GM12878 (cell line): Measurements from ENCODE around the gene SP8. TPM values are rescaled to one million over a fixed set of nuclear protein-coding genes. Genes with fewer than 3 reads are reported as not detected.

Experiments used
- ATAC-seq: fragments of 200-7000 bp; cut with Tn5 transposase; 3 replicates; pipeline ENCODE4 v1.9.1; 2020; ENCODE audit warnings: mild to moderate bottlenecking, moderate library complexity
- BruUV-seq: library from RNA; stranded (reverse); fragments of 400-500 nt; replicated peaks from 2 replicates; lab custom pipeline; 2021; lab: Mats Ljungman, UMichigan
- CTCF ChIA-PET: fragments of 300-600 bp; sonication (Branson Sonifier 250); formaldehyde crosslinking; extraction: SDS; loops from one replicate; lab custom pipeline; 2021; ENCODE audit warnings: inconsistent platforms; lab: Yijun Ruan, JAX
- POLR2A ChIA-PET: fragments of 350-600 bp; formaldehyde crosslinking; extraction: SDS; loops from one replicate; lab custom pipeline; 2021; ENCODE audit warnings: inconsistent platforms; lab: Charles Lee
- RAD21 ChIA-PET: fragments of 300-600 bp; sonication (Branson Sonifier 250); formaldehyde crosslinking; loops from one replicate; lab custom pipeline; 2023; ENCODE audit warnings: antibody characterized with exemption; ENCODE audit not compliant: unreplicated experiment; lab: Charles Lee
- SMC1A ChIA-PET: fragments of 300-600 bp; sonication (Branson Sonifier 250); formaldehyde crosslinking; loops from one replicate; lab custom pipeline; 2023; ENCODE audit not compliant: unreplicated experiment, uncharacterized antibody; lab: Charles Lee
- DNase-seq: peaks from one replicate; pipeline ENCODE4 v3.0.0-alpha.2; 2011; ENCODE audit warnings: low read depth, low spot score
- FAIRE-seq: peaks from 3 replicates; lab custom pipeline; 2011; peaks lifted over from hg19 to GRCh38; lab: Jason Lieb, UNC
- H2AFZ ChIP-seq: 2 replicates; pipeline ENCODE4 v1.6.0; 2011; ENCODE audit warnings: low read depth, low read length, control low read depth; ENCODE audit not compliant: control insufficient read depth
- H3K27ac ChIP-seq: 2 replicates; pipeline ENCODE4 v1.5.1; 2011; ENCODE audit warnings: control low read depth; ENCODE audit not compliant: control insufficient read depth, insufficient read depth
- H3K27me3 ChIP-seq, 2 experiments: replicated peaks in 1 of 2; 2 replicates each; pipeline versions ENCODE4 v1.6.0 to v1.6.1; 2011; ENCODE audit warnings: low read length in 1 of 2; ENCODE audit not compliant: control insufficient read depth in 2 of 2, insufficient read depth in 2 of 2
- H3K36me3 ChIP-seq, 2 experiments: 2 replicates each; pipeline ENCODE4 v1.5.1; 2011; ENCODE audit warnings: low read length in 1 of 2; ENCODE audit not compliant: control insufficient read depth in 2 of 2, insufficient read depth in 2 of 2
- H3K4me1 ChIP-seq: 2 replicates; pipeline ENCODE4 v1.6.1; 2011; ENCODE audit warnings: mild to moderate bottlenecking, low read length, moderate library complexity, mixed read lengths; ENCODE audit not compliant: control insufficient read depth, insufficient read depth
- H3K4me2 ChIP-seq: 2 replicates; pipeline ENCODE4 v1.6.0; 2011; ENCODE audit warnings: control low read depth; ENCODE audit not compliant: control insufficient read depth, insufficient read depth
- H3K4me3 ChIP-seq: fragments of 200-600 bp; sonication (generic); 2 replicates; pipeline ENCODE4 v1.5.1; 2016
- H3K79me2 ChIP-seq: 2 replicates; pipeline ENCODE4 v1.6.0; 2011; ENCODE audit warnings: low read length; ENCODE audit not compliant: control insufficient read depth, insufficient read depth
- H3K9ac ChIP-seq: 2 replicates; pipeline ENCODE4 v1.8.0; 2011; ENCODE audit warnings: low read length, control low read depth, mixed read lengths; ENCODE audit not compliant: control insufficient read depth, insufficient read depth
- H3K9me3 ChIP-seq: replicated peaks from 3 replicates; pipeline ENCODE4 v1.5.1; 2011; ENCODE audit warnings: mild to moderate bottlenecking, low read length; ENCODE audit not compliant: control insufficient read depth, insufficient read depth
- H4K20me1 ChIP-seq: 2 replicates; pipeline ENCODE4 v1.6.0; 2011; ENCODE audit not compliant: control insufficient read depth, insufficient read depth
- CREB1 ChIP-seq: IDR thresholded peaks from 2 replicates; pipeline ENCODE4 v1.6.1; 2012; ENCODE audit warnings: low read depth, mild to moderate bottlenecking, inconsistent platforms
- PAX8 ChIP-seq: fragments of 450-650 bp; IDR thresholded peaks from 2 replicates; pipeline ENCODE4 v1.6.1; 2017; ENCODE audit warnings: mild to moderate bottlenecking, moderate library complexity
- POU2F2 ChIP-seq: IDR thresholded peaks from 3 replicates; pipeline ENCODE4 v1.6.1; 2011; ENCODE audit warnings: low read depth, mild to moderate bottlenecking, low read length, borderline replicate concordance
- PRDM15 ChIP-seq: fragments of 450-650 bp; formaldehyde crosslinking; IDR thresholded peaks from 2 replicates; pipeline ENCODE4 v1.4.0; 2020; ENCODE audit warnings: mild to moderate bottlenecking, moderate library complexity
- RELA ChIP-seq: fragments of 450-650 bp; IDR thresholded peaks from 2 replicates; pipeline ENCODE4 v1.8.0; 2014; ENCODE audit warnings: borderline replicate concordance; ENCODE audit not compliant: partially characterized antibody
- RUNX3 ChIP-seq: IDR thresholded peaks from 2 replicates; pipeline ENCODE4 v1.6.1; 2012; ENCODE audit warnings: low read length, inconsistent platforms
- SUZ12 ChIP-seq: fragments of 200-600 bp; sonication (generic); IDR thresholded peaks from one replicate; pipeline ENCODE4 v1.6.1; 2018; ENCODE audit warnings: antibody characterized with exemption, mild to moderate bottlenecking; ENCODE audit not compliant: unreplicated experiment
- in situ Hi-C: fragments of 300-500 bp; cut with MboI; formaldehyde crosslinking; loops from 9 replicates; pipeline ENCODE4 v1.14.3; 2018; ENCODE audit warnings: mixed read lengths
- intact Hi-C: fragments of 100-400 bp; cut with micrococcal nuclease; formaldehyde crosslinking; loops from one replicate; pipeline ENCODE4 v1.14.2; 2022; ENCODE audit not compliant: unreplicated experiment
- polyA plus RNA-seq, 11 experiments: library from polyadenylated mRNA; depleted of rRNA in 4 of 11; unstranded in 6 of 11; stranded (reverse) in 5 of 11; fragments of >200 nt; fragmentation: Nextera tagmentation in 4 of 11; fragmentation: Illumina TruSeq in 1 of 11; extraction: Ambion mirVana in 4 of 11; extraction: Trizol in 1 of 11; gene quantifications; 1 replicate in 1 of 11; 2 replicates in 10 of 11; pipeline versions ENCODE4 v1.2.1 to v1.2.3, GENCODE V29; 2011 to 2016; ENCODE audit warnings: inconsistent platforms in 2 of 11, missing spikeins in 2 of 11, low read depth in 1 of 11
- total RNA-seq, 4 experiments: library from RNA; depleted of rRNA in 3 of 4; stranded (reverse); fragments of >200 nt in 3 of 4; fragmentation: Illumina TruSeq in 1 of 4; extraction: Trizol in 1 of 4; gene quantifications; 2 replicates each; pipeline versions ENCODE4 v1.2.1 to v1.2.3, GENCODE V29; 2013 to 2021
- TF ChIP-seq, protein P1 (sequence below), 3 experiments: IDR thresholded peaks in 2 of 3; conservative IDR thresholded peaks in 1 of 3; 2 replicates each; pipeline ENCODE4 v1.5.1; 2011; ENCODE audit warnings: low read depth in 3 of 3, low read length in 3 of 3, mild to moderate bottlenecking in 3 of 3, control low read depth in 2 of 3, moderate library complexity in 2 of 3, inconsistent platforms in 1 of 3, mixed read lengths in 1 of 3; ENCODE audit not compliant: control insufficient read depth in 2 of 3, insufficient read depth in 1 of 3; ENCODE audit errors: extremely low read depth in 1 of 3

SP8 gene
- total and polyA plus RNA-seq, 10 of the 15 experiments (the other 5 are each of a cell fraction or from before 2014, with no cell fraction given) = not detected

DNA sequence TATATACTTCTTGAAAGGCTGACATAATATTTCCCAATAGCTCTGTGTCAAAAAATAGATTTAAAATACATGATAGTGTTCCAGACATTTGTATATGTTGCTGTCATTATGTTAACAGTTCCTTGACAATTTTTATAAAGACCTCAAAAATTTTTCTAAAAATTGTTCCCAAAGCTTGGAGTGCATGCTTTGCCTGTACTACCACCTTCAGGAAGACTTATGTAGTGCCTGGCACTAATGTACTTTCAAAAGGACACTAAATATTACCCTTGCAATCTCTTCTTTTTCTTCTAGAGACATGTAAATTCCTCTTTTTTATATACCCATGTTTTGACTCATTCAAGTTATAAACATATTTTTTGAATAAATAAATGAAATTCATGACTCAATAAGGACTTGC, 48.0 kb upstream of the SP8 start:
- ChIA-PET POLR2A (interaction anchor here (0.7 kb wide), 1 partner anchor 10 kb away, joined by 4 read pairs; no protein-coding TSS in a partner anchor), RAD21 (interaction anchor here (1.1 kb wide), 1 partner anchor 37 kb away, joined by 4 read pairs; no protein-coding TSS in a partner anchor), CTCF (interaction anchor here (1.0 to 1.4 kb wide), 2 partner anchors 58 to 419 kb away, joined by 4 read pairs; no protein-coding TSS in a partner anchor), SMC1A (interaction anchor here (1.5 kb wide), 1 partner anchor 419 kb away, joined by 4 read pairs; no protein-coding TSS in a partner anchor)
- intact Hi-C loops = no loop called here
- no peaks in the 10 kb centered on the region for H3K36me3 ChIP-seq
- no peaks in the 10 kb centered on the region for H3K27me3 ChIP-seq
- H3K79me2 ChIP-seq = no peaks in the 10 kb centered on the region
- H3K9ac ChIP-seq = no peak overlapping the region
- TF ChIP-seq, protein P1, sequence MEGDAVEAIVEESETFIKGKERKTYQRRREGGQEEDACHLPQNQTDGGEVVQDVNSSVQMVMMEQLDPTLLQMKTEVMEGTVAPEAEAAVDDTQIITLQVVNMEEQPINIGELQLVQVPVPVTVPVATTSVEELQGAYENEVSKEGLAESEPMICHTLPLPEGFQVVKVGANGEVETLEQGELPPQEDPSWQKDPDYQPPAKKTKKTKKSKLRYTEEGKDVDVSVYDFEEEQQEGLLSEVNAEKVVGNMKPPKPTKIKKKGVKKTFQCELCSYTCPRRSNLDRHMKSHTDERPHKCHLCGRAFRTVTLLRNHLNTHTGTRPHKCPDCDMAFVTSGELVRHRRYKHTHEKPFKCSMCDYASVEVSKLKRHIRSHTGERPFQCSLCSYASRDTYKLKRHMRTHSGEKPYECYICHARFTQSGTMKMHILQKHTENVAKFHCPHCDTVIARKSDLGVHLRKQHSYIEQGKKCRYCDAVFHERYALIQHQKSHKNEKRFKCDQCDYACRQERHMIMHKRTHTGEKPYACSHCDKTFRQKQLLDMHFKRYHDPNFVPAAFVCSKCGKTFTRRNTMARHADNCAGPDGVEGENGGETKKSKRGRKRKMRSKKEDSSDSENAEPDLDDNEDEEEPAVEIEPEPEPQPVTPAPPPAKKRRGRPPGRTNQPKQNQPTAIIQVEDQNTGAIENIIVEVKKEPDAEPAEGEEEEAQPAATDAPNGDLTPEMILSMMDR (IDR thresholded peaks at IDR 0.05 in 2 of 3, conservative IDR thresholded peaks at IDR 0.05 in 1 of 3; ENCODE audit: control insufficient read depth in 2 of 3, extremely low read depth in 1 of 3, insufficient read depth in 1 of 3, low read depth in 3 of 3, low read length in 3 of 3) = peak in 2 of 3 experiments; percentile 11 to 38; a peak in 2 of 6 replicates
- no peak for TF ChIP-seq PAX8
- ATAC-seq = 0 out of 3 replicates have a peak, but pooled peaks have one; percentile 34
- H3K4me2 ChIP-seq = no peak overlapping the region
- no peak overlapping the region for H2AFZ ChIP-seq
- BruUV-seq = no TSS peak
- in situ Hi-C loops = no loop called here
- no peaks in the 10 kb centered on the region for H3K9me3 ChIP-seq
- no peaks in the 10 kb centered on the region for H3K4me1 ChIP-seq
- FAIRE-seq = no peak
- DNase-seq = no peak
- H4K20me1 ChIP-seq = no peaks in the 10 kb centered on the region
- no peak overlapping the region for H3K4me3 ChIP-seq
- no peak overlapping the region for H3K27ac ChIP-seq

- FAIRE-seq = no peak
- Histone ChIP-seq H3K36me3 (no peaks in the 10 kb centered on the region), H3K27me3 (no peaks in the 10 kb centered on the region; a peak in 1 of 4 replicates), H3K79me2 (no peaks in the 10 kb centered on the region), H3K9ac (no peak overlapping the region), H3K4me2 (no peak overlapping the region), H3K4me3 (no peak overlapping the region), H3K27ac (no peak overlapping the region), H4K20me1 (no peaks in the 10 kb centered on the region), H2AFZ (no peak overlapping the region), H3K9me3 (no peaks in the 10 kb centered on the region), H3K4me1 (no peaks in the 10 kb centered on the region)
- POLR2A ChIA-PET = interaction anchor here (0.8 kb wide), 1 partner anchor 35 kb away, joined by 3 read pairs; no protein-coding TSS in a partner anchor
- TF ChIP-seq RUNX3 (no peak), CREB1 (no peak), POU2F2 (no peak), PRDM15 (CRISPR knock-in tag) (no peak), RELA (no peak), SUZ12 (no peak)
- SMC1A ChIA-PET = interaction anchor here (1.4 kb wide), 1 partner anchor 516 kb away, joined by 3 read pairs; no protein-coding TSS in a partner anchor
- intact Hi-C loops (no loop called here), in situ Hi-C loops (no loop called here)
- CTCF ChIA-PET = interaction anchor here (1.0 kb wide), 1 partner anchor 21 kb away, joined by 3 read pairs; no protein-coding TSS in a partner anchor
- RAD21 ChIA-PET = no interaction called here
- no peak for ATAC-seq
- DNase-seq = no peak
- BruUV-seq = no TSS peak
These were observed 45.3 kb upstream of the SP8 start for GRCh38 chr7:20831956-20832355.
